T-helper 17 cell (primary cell): ENCODE data around the gene PRKAR1A. TPM values are rescaled to one million over a fixed set of nuclear protein-coding genes. Genes with fewer than 3 reads are reported as not detected.
"Not testable (repeated sequence)": the region's sequence is repeated elsewhere in the genome, so short reads cannot be mapped to it uniquely, and the experiment has no call there.

Experiments used
- ATAC-seq: fragments of 150-1000 bp; cut with Tn5 transposase; 2 replicates; pipeline ENCODE4 v1.10.0; 2021; ENCODE audit warnings: mild to moderate bottlenecking, moderate library complexity
- DNase-seq, 3 donors: peaks; one replicate each; pipeline versions ENCODE4 v3.0.0 to v3.0.0-alpha.2; 2020 to 2021
- H3K9me3 ChIP-seq: one replicate; pipeline ENCODE4 v1.7.0; 2013; ENCODE audit warnings: low read length, mild to moderate bottlenecking; ENCODE audit not compliant: control insufficient read depth, poor library complexity, severe bottlenecking
- H3K27ac Mint-ChIP-seq: one replicate; pipeline ENCODE4 v1.8.0; 2022; ENCODE audit warnings: mild to moderate bottlenecking, moderate library complexity, mixed read lengths
- H3K27me3 Mint-ChIP-seq: one replicate; pipeline ENCODE4 v1.8.0; 2022; ENCODE audit warnings: mixed read lengths
- H3K36me3 Mint-ChIP-seq: one replicate; pipeline ENCODE4 v1.8.0; 2022; ENCODE audit warnings: low read depth, mixed read lengths
- H3K4me1 Mint-ChIP-seq: one replicate; pipeline ENCODE4 v1.8.0; 2022; ENCODE audit warnings: mild to moderate bottlenecking, mixed read lengths
- H3K4me3 Mint-ChIP-seq: one replicate; pipeline ENCODE4 v1.8.0; 2022; ENCODE audit warnings: mild to moderate bottlenecking, moderate library complexity, mixed read lengths
- total RNA-seq, 4 donors: library from RNA in 2 of 4; stranded (reverse) in 2 of 4; gene quantifications; one replicate each; pipeline ENCODE4 v1.2.3 and lab custom pipeline; 2022 to 2026

PRKAR1A gene
- 100 to 1,000 TPM; 133 to 146 TPM for total RNA-seq
- total RNA-seq (lab: John Stamatoyannopoulos, UW): 131 to 256 reads per million in 2 donors

GRCh38 chr17:68512247-68512959 lies at the start of gene PRKAR1A:
Gene PRKAR1A (plus strand): TSS chr17:68512430. CDS start chr17:68515400, 2,970 bp downstream.
- H3K27me3 Mint-ChIP-seq: no peaks in the 10 kb centered on the region
- peak within 1 kb of the TSS; percentile 100 for H3K27ac Mint-ChIP-seq
- H3K4me3 Mint-ChIP-seq: peak within 1 kb of the TSS; percentile 100
- ATAC-seq: peak; percentile 90
- no peaks in the 10 kb centered on the region for H3K9me3 ChIP-seq
- peaks cover 36% of the 10 kb centered on the region for H3K4me1 Mint-ChIP-seq
- DNase-seq: peak; percentile 84 to 89 (median 85)
- peaks cover 18% of the 10 kb centered on the region for H3K36me3 Mint-ChIP-seq

GRCh38 chr17:68463211-68464019 lies 48.8 kb upstream of the PRKAR1A start:
- Mint-ChIP-seq H3K27me3 (peaks cover 12% of the 10 kb centered on the region), H3K27ac (no peak overlapping the region), H3K36me3 (no peaks in the 10 kb centered on the region), H3K4me1 (peaks cover 31% of the 10 kb centered on the region), H3K4me3 (peak overlapping the region; percentile 47)
- H3K9me3 ChIP-seq: no peaks in the 10 kb centered on the region
- DNase-seq (no peak), ATAC-seq (no peak)

- no peak overlapping the region for H3K4me3 Mint-ChIP-seq
- peaks cover 4% of the 10 kb centered on the region for H3K4me1 Mint-ChIP-seq
- DNase-seq (no peak), ATAC-seq (no peak)
- no peaks in the 10 kb centered on the region for H3K36me3 Mint-ChIP-seq
- peaks cover 24% of the 10 kb centered on the region for H3K27me3 Mint-ChIP-seq
- no peak overlapping the region for H3K27ac Mint-ChIP-seq
- no peaks in the 10 kb centered on the region for H3K9me3 ChIP-seq
Observed at GRCh38 chr17:68468334-68468733, 43.9 kb upstream of the PRKAR1A start.

GRCh38 chr17:68468788-68469187 lies 43.4 kb upstream of the PRKAR1A start:
- H3K36me3 Mint-ChIP-seq: no peaks in the 10 kb centered on the region
- H3K4me3 Mint-ChIP-seq: no peak overlapping the region
- H3K27me3 Mint-ChIP-seq: peaks cover 24% of the 10 kb centered on the region
- no peak overlapping the region for H3K27ac Mint-ChIP-seq
- H3K9me3 ChIP-seq: no peaks in the 10 kb centered on the region
- peaks cover 4% of the 10 kb centered on the region for H3K4me1 Mint-ChIP-seq
- ATAC-seq (no peak), DNase-seq (no peak)

GRCh38 chr17:68470961-68471360 lies 41.3 kb upstream of the PRKAR1A start:
- H3K9me3 ChIP-seq: no peaks in the 10 kb centered on the region
- H3K36me3 Mint-ChIP-seq: no peaks in the 10 kb centered on the region
- ATAC-seq (no peak), DNase-seq (no peak)
- peaks cover 24% of the 10 kb centered on the region for H3K27me3 Mint-ChIP-seq
- no peak overlapping the region for H3K27ac Mint-ChIP-seq
- H3K4me3 Mint-ChIP-seq: no peak overlapping the region
- H3K4me1 Mint-ChIP-seq: peaks cover 2% of the 10 kb centered on the region

GRCh38 chr17:68480885-68481284 lies 31.3 kb upstream of the PRKAR1A start:
- no peak overlapping the region for H3K27ac Mint-ChIP-seq
- no peaks in the 10 kb centered on the region for H3K9me3 ChIP-seq
- no peak for DNase-seq
- H3K4me3 Mint-ChIP-seq: no peak overlapping the region
- H3K36me3 Mint-ChIP-seq: no peaks in the 10 kb centered on the region
- ATAC-seq: no peak
- H3K27me3 Mint-ChIP-seq: peaks cover 29% of the 10 kb centered on the region
- H3K4me1 Mint-ChIP-seq: no peaks in the 10 kb centered on the region

- H3K4me3 Mint-ChIP-seq: no peak overlapping the region
- no peak for ATAC-seq
- no peak overlapping the region for H3K27ac Mint-ChIP-seq
- H3K4me1 Mint-ChIP-seq: peaks cover 6% of the 10 kb centered on the region
- no peaks in the 10 kb centered on the region for H3K36me3 Mint-ChIP-seq
- H3K9me3 ChIP-seq: no peaks in the 10 kb centered on the region
- H3K27me3 Mint-ChIP-seq: peaks cover 24% of the 10 kb centered on the region
- DNase-seq: no peak
Observed at GRCh38 chr17:68482576-68483041, 29.6 kb upstream of the PRKAR1A start.

- no peak overlapping the region for H3K4me3 Mint-ChIP-seq
- no peak for ATAC-seq
- H3K27ac Mint-ChIP-seq: no peak overlapping the region
Observed at GRCh38 chr17:68484458-68484857, 27.8 kb upstream of the PRKAR1A start.

GRCh38 chr17:68489919-68490318 lies 22.3 kb upstream of the PRKAR1A start:
- no peaks in the 10 kb centered on the region for H3K9me3 ChIP-seq
- H3K4me1 Mint-ChIP-seq: peaks cover 17% of the 10 kb centered on the region
- DNase-seq (no peak), ATAC-seq (no peak)
- H3K27ac Mint-ChIP-seq: no peak overlapping the region
- H3K4me3 Mint-ChIP-seq: no peak overlapping the region
- H3K27me3 Mint-ChIP-seq: peaks cover 8% of the 10 kb centered on the region
- peaks cover 3% of the 10 kb centered on the region for H3K36me3 Mint-ChIP-seq

More at GRCh38 chr17:68484458-68484857, 27.8 kb upstream of the PRKAR1A start:
- peaks cover 24% of the 10 kb centered on the region for H3K27me3 Mint-ChIP-seq
- no peaks in the 10 kb centered on the region for H3K9me3 ChIP-seq
- H3K36me3 Mint-ChIP-seq: peaks cover 3% of the 10 kb centered on the region
- H3K4me1 Mint-ChIP-seq: peaks cover 14% of the 10 kb centered on the region
- no peak for DNase-seq

- no peak overlapping the region for H3K4me3 Mint-ChIP-seq
- no peaks in the 10 kb centered on the region for H3K9me3 ChIP-seq
- no peak for DNase-seq
Observed at GRCh38 chr17:68491381-68492231, 20.6 kb upstream of the PRKAR1A start.

GRCh38 chr17:68492394-68493054 lies 19.7 kb upstream of the PRKAR1A start:
- H3K4me3 Mint-ChIP-seq, H3K27ac Mint-ChIP-seq, DNase-seq, H3K36me3 Mint-ChIP-seq, ATAC-seq, H3K27me3 Mint-ChIP-seq, H3K9me3 ChIP-seq: not testable (repeated sequence)
- H3K4me1 Mint-ChIP-seq: peaks cover 14% of the 10 kb centered on the region

More at GRCh38 chr17:68491381-68492231, 20.6 kb upstream of the PRKAR1A start:
- peaks cover 3% of the 10 kb centered on the region for H3K36me3 Mint-ChIP-seq
- no peak for ATAC-seq
- no peaks in the 10 kb centered on the region for H3K27me3 Mint-ChIP-seq
- no peak overlapping the region for H3K27ac Mint-ChIP-seq
- H3K4me1 Mint-ChIP-seq: peaks cover 15% of the 10 kb centered on the region

GRCh38 chr17:68495081-68495480 lies 17.1 kb upstream of the PRKAR1A start:
- no peak overlapping the region for H3K4me3 Mint-ChIP-seq
- H3K9me3 ChIP-seq: no peaks in the 10 kb centered on the region
- H3K36me3 Mint-ChIP-seq: peaks cover 3% of the 10 kb centered on the region
- DNase-seq (no peak), ATAC-seq (no peak)
- no peaks in the 10 kb centered on the region for H3K27me3 Mint-ChIP-seq
- peak overlapping the region; percentile 60 for H3K27ac Mint-ChIP-seq
- peaks cover 20% of the 10 kb centered on the region for H3K4me1 Mint-ChIP-seq
